ENCODE results near the gene CTSL.
A peak's percentile ranks its signal among the peaks of the same experiment; 100 is the strongest.

The CTSL gene

GRCh38 chr9:87725900-87726709 lies at the start of gene CTSL:
CTSL (plus strand) TSS chr9:87726119; CDS start chr9:87727604, 1,485 bp downstream.
- DNase-seq (ENCODE audit: low spot score), result peak; percentile 90

GRCh38 chr9:87676976-87677775 lies 48.7 kb upstream of the CTSL start:
- no peak for DNase-seq (ENCODE audit: low spot score)

GRCh38 chr9:87677776-87678587 lies 47.9 kb upstream of the CTSL start:
- no peak for DNase-seq (ENCODE audit: low spot score)

GRCh38 chr9:87678650-87679355 lies 47.1 kb upstream of the CTSL start:
- DNase-seq (ENCODE audit: low spot score), result no peak

- no peak for DNase-seq (ENCODE audit: low spot score)
Measured at GRCh38 chr9:87681271-87682061, 44.5 kb upstream of the CTSL start.

GRCh38 chr9:87682085-87682484 lies 43.8 kb upstream of the CTSL start:
- no peak for DNase-seq (ENCODE audit: low spot score)

GRCh38 chr9:87682618-87683017 lies 43.3 kb upstream of the CTSL start:
- DNase-seq (ENCODE audit: low spot score), result no peak

- DNase-seq (ENCODE audit: low spot score), result no peak
Measured at GRCh38 chr9:87683751-87684626, 41.9 kb upstream of the CTSL start.

- peak; percentile 71 for DNase-seq (ENCODE audit: low spot score)
Measured at GRCh38 chr9:87684627-87685219, 41.2 kb upstream of the CTSL start.

GRCh38 chr9:87685441-87685840 lies 40.5 kb upstream of the CTSL start:
- no peak for DNase-seq (ENCODE audit: low spot score)

GRCh38 chr9:87685871-87686519 lies 39.9 kb upstream of the CTSL start:
- DNase-seq (ENCODE audit: low spot score), result no peak

GRCh38 chr9:87686520-87687090 lies 39.3 kb upstream of the CTSL start:
- DNase-seq (ENCODE audit: low spot score), result no peak

- DNase-seq (ENCODE audit: low spot score), result no peak
Measured at GRCh38 chr9:87687207-87687606, 38.7 kb upstream of the CTSL start.

- no peak for DNase-seq (ENCODE audit: low spot score)
Measured at GRCh38 chr9:87694236-87694755, 31.6 kb upstream of the CTSL start.

GRCh38 chr9:87695523-87695922 lies 30.4 kb upstream of the CTSL start:
- no peak for DNase-seq (ENCODE audit: low spot score)

GRCh38 chr9:87696641-87697040 lies 29.3 kb upstream of the CTSL start:
- no peak for DNase-seq (ENCODE audit: low spot score)

GRCh38 chr9:87698069-87698809 lies 27.7 kb upstream of the CTSL start:
- DNase-seq (ENCODE audit: low spot score), result no peak

GRCh38 chr9:87699835-87700234 lies 26.1 kb upstream of the CTSL start:
- no peak for DNase-seq (ENCODE audit: low spot score)

Measured in ecto neural progenitor cell (in vitro differentiated cells).